ENCODE measurements around the gene KCNA3. TPM values are rescaled to one million over a fixed set of nuclear protein-coding genes. Genes with fewer than 3 reads are reported as not detected.

Gene KCNA3
- total RNA-seq, 1 experiment from 2014 or later, result 1.2 TPM

DNA sequence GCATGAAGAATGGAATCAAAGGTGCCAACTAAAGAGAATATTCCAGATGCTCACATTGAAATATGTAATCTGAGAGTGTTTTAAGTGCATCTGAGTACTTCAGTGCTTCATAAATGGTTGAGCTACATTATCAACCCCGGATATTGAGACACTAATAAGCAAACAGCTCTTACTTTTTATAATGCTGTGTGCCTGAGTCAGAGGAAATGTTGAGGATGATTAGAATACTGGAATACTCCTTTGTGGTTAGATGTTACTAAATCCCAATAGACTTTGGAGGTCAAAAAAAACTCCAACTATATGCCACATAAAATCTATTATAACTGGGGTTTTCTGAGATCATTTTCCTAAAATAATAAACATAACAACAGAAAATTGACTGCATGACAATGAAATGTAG, 12.5 kb upstream of the KCNA3 start (continued):
- TF ChIP-seq, protein P1, sequence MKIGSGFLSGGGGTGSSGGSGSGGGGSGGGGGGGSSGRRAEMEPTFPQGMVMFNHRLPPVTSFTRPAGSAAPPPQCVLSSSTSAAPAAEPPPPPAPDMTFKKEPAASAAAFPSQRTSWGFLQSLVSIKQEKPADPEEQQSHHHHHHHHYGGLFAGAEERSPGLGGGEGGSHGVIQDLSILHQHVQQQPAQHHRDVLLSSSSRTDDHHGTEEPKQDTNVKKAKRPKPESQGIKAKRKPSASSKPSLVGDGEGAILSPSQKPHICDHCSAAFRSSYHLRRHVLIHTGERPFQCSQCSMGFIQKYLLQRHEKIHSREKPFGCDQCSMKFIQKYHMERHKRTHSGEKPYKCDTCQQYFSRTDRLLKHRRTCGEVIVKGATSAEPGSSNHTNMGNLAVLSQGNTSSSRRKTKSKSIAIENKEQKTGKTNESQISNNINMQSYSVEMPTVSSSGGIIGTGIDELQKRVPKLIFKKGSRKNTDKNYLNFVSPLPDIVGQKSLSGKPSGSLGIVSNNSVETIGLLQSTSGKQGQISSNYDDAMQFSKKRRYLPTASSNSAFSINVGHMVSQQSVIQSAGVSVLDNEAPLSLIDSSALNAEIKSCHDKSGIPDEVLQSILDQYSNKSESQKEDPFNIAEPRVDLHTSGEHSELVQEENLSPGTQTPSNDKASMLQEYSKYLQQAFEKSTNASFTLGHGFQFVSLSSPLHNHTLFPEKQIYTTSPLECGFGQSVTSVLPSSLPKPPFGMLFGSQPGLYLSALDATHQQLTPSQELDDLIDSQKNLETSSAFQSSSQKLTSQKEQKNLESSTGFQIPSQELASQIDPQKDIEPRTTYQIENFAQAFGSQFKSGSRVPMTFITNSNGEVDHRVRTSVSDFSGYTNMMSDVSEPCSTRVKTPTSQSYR (CRISPR knock-in tag; IDR thresholded peaks at IDR 0.05), result no peak
- TF ChIP-seq CTCF (IDR thresholded peaks at IDR 0.05), result no peak
- TF ChIP-seq EMX1 (CRISPR knock-in tag; IDR thresholded peaks at IDR 0.05), result no peak
- TF ChIP-seq FOXK1 (CRISPR knock-in tag; IDR thresholded peaks at IDR 0.05), result no peak
- TF ChIP-seq ZNF121 (CRISPR knock-in tag; IDR thresholded peaks at IDR 0.05), result no peak
- TF ChIP-seq NR2C2 (CRISPR knock-in tag; IDR thresholded peaks at IDR 0.05), result no peak

GRCh38 chr1:110686188-110686587, 11.4 kb upstream of the KCNA3 start:
- no peak overlapping the region for H3K4me3 Mint-ChIP-seq
- peaks cover 4% of the 10 kb centered on the region for H3K4me1 Mint-ChIP-seq
- POLR2A ChIA-PET, result no interaction called here
- CTCF ChIA-PET, result no interaction called here
- TF ChIP-seq, protein P2, sequence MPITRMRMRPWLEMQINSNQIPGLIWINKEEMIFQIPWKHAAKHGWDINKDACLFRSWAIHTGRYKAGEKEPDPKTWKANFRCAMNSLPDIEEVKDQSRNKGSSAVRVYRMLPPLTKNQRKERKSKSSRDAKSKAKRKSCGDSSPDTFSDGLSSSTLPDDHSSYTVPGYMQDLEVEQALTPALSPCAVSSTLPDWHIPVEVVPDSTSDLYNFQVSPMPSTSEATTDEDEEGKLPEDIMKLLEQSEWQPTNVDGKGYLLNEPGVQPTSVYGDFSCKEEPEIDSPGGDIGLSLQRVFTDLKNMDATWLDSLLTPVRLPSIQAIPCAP (CRISPR knock-in tag; IDR thresholded peaks at IDR 0.05), result no peak
- no peak for TF ChIP-seq ZNF232 (CRISPR knock-in tag; IDR thresholded peaks at IDR 0.05)
- no peak for TF ChIP-seq ETV6 (CRISPR knock-in tag; IDR thresholded peaks at IDR 0.05)
- no peak for TF ChIP-seq ZNF396 (CRISPR knock-in tag; IDR thresholded peaks at IDR 0.05; ENCODE audit: borderline replicate concordance)
- TF ChIP-seq ZNF317 (CRISPR knock-in tag; IDR thresholded peaks at IDR 0.05; ENCODE audit: borderline replicate concordance, low read depth), result no peak
- no peak for TF ChIP-seq E2F1 (CRISPR knock-in tag; IDR thresholded peaks at IDR 0.05)
- TF ChIP-seq NFATC4 (CRISPR knock-in tag; IDR thresholded peaks at IDR 0.05), result no peak
- TF ChIP-seq, protein P3, sequence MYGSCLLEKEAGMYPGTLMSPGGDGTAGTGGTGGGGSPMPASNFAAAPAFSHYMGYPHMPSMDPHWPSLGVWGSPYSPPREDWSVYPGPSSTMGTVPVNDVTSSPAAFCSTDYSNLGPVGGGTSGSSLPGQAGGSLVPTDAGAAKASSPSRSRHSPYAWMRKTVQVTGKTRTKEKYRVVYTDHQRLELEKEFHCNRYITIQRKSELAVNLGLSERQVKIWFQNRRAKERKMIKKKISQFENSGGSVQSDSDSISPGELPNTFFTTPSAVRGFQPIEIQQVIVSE (CRISPR knock-in tag; IDR thresholded peaks at IDR 0.05; ENCODE audit: borderline replicate concordance), result no peak
- no peak for TF ChIP-seq NFE2L1 (CRISPR knock-in tag; IDR thresholded peaks at IDR 0.05)
- H3K27ac Mint-ChIP-seq, result no peak overlapping the region
- H3K27me3 Mint-ChIP-seq (ENCODE audit: low read depth), result peaks cover 4% of the 10 kb centered on the region; the same call in 1 of the 2 replicates
- H3K36me3 Mint-ChIP-seq, result no peaks in the 10 kb centered on the region
- ATAC-seq (no peak), DNase-seq (ENCODE audit: low spot score) (no peak)
- no peaks in the 10 kb centered on the region for H3K9me3 Mint-ChIP-seq

DNA sequence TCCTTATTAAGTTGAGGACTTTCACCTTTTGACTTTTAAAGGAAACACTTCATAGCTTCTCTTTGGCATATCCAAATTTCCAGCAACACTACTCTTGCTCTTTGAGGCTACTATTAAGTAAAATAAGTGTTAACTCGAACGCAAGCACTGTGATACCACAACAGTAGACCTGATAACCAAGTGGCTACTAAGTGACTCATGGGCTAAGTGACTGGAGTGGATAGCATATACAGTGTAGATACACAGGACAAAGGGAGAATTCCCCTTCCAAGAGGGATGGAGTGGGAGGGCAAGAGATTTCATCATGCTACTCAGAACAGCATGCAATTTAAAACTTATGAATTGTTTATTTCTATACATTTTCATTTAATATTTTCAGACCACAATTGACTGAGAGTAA, 9.8 kb upstream of the KCNA3 start:
- ATAC-seq (no peak), DNase-seq (ENCODE audit: low spot score) (no peak)
- H3K4me1 Mint-ChIP-seq, result peaks cover 4% of the 10 kb centered on the region
- H3K4me3 Mint-ChIP-seq, result no peak overlapping the region
- ChIA-PET CTCF (no interaction called here), POLR2A (no interaction called here)
- H3K9me3 Mint-ChIP-seq, result no peaks in the 10 kb centered on the region
- TF ChIP-seq NFYB (CRISPR knock-in tag; conservative IDR thresholded peaks at IDR 0.05; ENCODE audit: low read depth) (no peak), ZNF232 (CRISPR knock-in tag; IDR thresholded peaks at IDR 0.05) (no peak), ELF4 (CRISPR knock-in tag; IDR thresholded peaks at IDR 0.05; ENCODE audit: low read depth) (no peak), IRF2 (CRISPR knock-in tag; IDR thresholded peaks at IDR 0.05; ENCODE audit: borderline replicate concordance, low read depth) (no peak)
- H3K36me3 Mint-ChIP-seq, result no peaks in the 10 kb centered on the region
- peaks cover 14% of the 10 kb centered on the region for H3K27me3 Mint-ChIP-seq (ENCODE audit: low read depth)
- no peak overlapping the region for H3K27ac Mint-ChIP-seq
